T-helper 2 cell treated with Interferon-gamma antibody and Interleukin-4, amounts not matched to agents 100 ng/mL and 5 ng/mL, for 36 hours (primary cell): ENCODE data around the gene TENT4B. TPM values are rescaled to one million over a fixed set of nuclear protein-coding genes. Genes with fewer than 3 reads are reported as not detected.
"Not testable (repeated sequence)": the region's sequence is repeated elsewhere in the genome, so short reads cannot be mapped to it uniquely, and the experiment has no call there.

Experiments
- intact Hi-C: fragments of 100-400 bp; cut with micrococcal nuclease; formaldehyde crosslinking; loops from one replicate; pipeline ENCODE4 v1.15.1; 2023
- total RNA-seq: library from RNA; stranded (reverse); gene quantifications from 2 replicates; pipeline ENCODE4 v1.2.3, GENCODE V29; 2022

Gene TENT4B
- total RNA-seq, 1 donor from 2014 or later = 17.2 TPM

DNA sequence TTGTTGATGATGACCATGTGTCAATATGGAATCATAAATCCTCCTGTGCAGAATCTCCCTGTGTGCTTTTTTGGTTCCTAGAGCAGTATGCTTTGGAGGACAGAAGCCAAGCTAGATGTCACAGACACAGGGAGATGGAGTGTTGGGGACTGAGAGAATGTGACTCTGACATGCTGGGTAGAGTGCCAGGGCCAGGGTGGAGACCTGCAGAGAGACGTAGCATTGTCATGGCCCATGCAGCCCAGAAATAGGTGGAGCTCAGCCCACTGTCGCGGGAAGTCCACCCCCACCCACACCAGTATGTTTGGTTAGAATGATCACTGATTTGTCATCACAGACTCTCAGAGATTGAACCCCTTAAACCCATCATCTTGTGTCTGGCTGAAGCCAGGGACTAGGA is 74.0 kb downstream of the TENT4B start:
- intact Hi-C loops = no loop called here

DNA sequence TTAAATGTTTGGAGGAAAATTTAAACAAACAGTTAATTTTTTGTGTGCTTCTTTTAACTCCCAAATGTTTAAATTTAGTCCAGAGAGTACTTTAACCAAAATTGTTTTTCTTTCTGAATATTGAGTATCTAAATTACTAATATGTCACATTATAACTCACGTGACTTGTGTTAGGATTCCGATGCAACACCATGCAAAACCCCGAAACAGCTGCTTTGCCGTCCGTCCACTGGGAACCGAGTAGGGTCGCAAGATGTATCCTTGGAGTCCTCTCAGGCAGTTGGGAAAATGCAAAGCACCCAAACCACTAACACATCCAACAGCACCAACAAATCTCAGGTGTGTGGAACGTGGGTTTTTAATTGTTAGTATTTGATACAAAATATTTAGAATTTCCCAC is 74.6 kb downstream of the TENT4B start:
- intact Hi-C loops = no loop called here

DNA sequence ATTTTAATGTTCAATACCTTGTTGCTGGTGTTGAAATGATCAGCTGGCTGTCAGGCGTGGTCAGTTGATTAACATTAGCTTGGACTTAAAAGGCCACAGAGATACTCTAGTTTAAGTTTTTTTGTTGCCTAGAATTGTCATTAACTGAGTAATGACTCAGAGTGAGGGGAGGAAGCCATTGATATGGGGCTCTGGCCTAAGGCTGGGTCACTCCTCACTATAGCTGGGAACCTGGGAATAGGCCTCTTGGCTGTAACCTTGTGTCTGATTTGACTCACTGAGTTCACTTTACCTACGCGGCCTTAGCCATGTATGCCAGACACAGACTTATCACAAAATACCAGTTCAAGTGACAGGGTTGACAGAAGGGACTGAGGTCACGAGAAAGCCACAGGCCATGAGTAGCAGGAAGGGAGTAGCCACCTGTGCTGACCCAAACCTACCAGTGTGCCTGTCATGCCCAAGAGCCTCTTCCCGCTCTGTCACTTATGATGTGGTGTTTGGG is 75.3 kb downstream of the TENT4B start:
- intact Hi-C loops = no loop called here

DNA sequence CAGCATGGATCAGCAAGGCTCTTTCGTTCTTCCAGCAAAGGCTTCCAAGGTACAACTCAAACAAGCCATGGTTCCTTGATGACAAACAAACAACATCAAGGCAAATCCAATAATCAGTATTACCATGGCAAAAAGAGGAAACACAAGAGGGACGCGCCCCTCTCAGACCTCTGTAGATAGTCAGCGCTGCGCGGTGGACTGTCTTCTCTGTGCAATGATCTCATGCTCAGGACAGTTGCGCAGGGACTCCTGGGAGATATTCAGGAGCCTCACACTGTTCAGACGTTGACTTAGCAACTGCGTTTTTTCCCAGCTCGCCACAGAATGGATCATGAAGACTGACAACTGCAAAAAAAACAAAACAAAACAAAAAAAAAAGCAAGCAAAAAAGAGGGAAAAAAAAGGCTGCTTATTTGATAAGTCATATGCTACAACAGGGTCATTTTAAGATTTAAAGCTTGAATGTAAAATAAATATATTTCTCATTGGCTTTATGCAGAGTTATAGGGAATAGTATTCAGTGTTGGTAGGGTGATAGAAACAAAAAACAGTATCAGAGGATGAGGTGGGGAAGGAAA is 76.1 kb downstream of the TENT4B start:
- intact Hi-C loops = no loop called here

DNA sequence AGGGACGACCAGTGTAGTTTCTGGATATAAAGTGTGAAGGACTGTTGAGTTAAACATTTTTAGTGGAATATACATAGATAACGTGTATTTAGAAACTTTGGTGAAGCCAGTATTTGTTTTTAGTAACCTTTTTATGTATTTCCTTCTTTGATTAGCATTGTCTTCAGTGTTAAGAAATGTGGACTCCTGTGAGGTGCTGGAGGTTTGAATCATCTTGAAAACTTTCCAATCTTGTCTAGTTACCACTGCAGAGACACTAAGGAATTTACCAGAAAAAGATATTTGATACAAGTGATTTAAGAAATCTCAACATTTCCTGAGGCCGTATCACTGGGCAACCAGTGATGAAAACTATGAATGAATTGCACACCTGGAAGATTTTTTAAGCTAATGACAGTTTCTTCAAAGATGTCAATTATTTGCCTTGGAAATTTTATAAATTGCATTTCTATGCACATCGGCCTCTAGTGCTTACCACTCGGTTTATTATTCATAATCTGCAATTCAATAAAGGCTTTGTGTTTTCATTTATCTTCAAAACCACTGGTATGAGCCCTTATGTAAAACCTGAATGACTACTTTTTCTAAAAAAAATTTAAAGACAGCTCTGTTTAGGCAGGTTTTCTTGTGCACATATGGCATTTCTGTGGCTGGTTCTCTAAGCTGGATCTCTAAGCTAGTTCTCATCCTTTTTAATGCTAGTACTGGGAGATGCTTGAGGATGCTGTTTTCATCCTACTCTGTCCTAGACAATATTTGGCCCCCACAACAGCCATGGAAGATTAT is 81.9 kb downstream of the TENT4B start:
- intact Hi-C loops = no loop called here

DNA sequence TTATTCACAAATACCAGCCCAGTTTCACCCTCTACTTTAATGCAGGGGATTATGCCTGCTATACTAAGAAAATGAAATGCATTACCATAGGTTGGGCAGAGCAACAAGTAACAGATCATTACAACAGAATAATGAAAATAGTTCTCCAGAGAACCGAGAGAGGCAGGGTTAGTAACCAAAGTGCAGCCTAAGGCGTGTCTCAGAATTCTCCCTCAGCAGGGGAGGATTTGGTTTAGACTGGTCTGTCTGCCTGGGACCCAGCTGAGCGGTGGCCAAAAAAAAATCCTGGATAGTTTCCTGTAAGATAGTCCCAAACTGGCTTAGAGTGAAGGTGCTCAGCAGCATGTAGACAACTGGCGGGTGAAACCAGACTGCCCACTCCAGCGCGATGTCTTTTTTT is 82.5 kb downstream of the TENT4B start:
- intact Hi-C loops = no loop called here

DNA sequence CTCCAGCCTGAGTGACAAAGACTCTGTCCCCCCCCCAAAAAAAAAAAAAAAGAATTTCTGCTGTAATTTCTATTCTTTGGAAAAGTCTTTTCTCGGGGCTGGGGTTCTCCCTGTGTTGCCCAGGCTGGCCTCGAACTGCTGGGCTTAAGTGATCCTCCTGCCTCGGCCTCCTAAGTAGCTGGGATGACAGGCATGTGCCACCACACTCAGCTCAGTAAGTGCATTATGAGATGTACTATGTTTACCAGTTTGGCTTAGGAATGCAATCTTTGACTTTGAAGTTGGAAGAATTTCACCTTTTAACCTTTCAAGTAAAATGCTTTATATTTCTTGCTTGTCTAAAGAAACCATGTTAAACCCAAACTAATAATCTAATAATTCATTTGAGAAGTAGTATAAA is 85.2 kb downstream of the TENT4B start:
- intact Hi-C loops = no loop called here

DNA sequence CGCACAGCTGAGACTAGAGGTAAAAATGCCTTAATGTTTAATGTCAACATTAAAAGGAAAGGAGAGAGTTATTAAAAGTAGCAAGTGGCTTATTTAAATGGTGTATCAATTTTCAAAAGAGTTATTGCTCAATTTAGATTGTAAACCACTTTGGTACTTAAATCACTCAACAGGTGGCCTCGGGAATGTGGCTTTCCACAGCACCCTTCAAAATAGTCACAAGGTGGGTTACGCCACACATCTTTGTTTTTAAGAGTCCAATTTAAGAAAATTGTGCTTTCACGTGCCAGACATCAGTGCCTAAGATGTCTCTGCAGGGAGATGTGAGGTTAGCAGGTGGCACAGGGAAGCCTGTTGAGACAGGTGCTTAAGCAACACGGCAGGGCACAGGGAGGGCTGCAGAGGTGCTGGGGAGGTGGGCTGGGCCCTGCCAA is 85.8 kb downstream of the TENT4B start:
- intact Hi-C loops = no loop called here

DNA sequence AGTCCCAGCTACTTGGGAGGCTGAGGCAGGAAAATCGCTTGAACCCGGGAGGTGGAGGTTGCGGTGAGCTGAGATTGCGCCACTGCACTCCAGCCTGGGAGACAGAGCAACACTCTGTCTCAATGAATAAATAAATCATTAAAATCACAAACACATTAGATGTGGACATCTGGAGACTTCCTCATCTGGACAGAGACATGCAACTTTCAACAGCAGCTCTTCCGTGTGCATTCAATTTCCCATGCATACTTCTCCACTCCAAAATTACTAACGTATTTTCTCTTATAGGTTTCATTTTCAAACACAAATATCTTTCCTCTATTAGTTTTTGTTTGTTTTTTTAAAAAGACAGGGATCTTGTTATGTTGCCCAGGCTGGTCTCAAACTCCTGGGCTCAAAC is 89.9 kb downstream of the TENT4B start:
- intact Hi-C loops = not testable (repeated sequence)

DNA sequence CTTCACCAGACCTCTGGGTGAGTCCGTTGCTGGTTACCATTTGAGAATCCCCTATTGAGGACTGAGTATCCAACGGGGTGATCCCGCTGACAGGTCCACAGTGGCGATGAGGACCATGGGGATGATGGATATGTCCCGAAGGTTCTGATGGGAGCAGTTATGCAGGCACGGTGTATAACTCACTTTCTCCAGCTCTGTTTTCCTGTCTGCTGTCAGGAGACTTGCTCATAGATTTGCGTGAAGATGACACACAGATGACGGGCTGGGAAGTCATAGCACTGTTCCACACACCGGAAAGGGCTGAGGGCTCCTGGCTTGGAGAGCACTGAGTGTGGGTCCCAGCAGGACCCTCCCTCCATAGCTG is 91.0 kb downstream of the TENT4B start:
- intact Hi-C loops = loop anchor here (2.0 kb wide), 1 partner anchor 23 kb away; the partner anchor contains the start of gene ADCY7

DNA sequence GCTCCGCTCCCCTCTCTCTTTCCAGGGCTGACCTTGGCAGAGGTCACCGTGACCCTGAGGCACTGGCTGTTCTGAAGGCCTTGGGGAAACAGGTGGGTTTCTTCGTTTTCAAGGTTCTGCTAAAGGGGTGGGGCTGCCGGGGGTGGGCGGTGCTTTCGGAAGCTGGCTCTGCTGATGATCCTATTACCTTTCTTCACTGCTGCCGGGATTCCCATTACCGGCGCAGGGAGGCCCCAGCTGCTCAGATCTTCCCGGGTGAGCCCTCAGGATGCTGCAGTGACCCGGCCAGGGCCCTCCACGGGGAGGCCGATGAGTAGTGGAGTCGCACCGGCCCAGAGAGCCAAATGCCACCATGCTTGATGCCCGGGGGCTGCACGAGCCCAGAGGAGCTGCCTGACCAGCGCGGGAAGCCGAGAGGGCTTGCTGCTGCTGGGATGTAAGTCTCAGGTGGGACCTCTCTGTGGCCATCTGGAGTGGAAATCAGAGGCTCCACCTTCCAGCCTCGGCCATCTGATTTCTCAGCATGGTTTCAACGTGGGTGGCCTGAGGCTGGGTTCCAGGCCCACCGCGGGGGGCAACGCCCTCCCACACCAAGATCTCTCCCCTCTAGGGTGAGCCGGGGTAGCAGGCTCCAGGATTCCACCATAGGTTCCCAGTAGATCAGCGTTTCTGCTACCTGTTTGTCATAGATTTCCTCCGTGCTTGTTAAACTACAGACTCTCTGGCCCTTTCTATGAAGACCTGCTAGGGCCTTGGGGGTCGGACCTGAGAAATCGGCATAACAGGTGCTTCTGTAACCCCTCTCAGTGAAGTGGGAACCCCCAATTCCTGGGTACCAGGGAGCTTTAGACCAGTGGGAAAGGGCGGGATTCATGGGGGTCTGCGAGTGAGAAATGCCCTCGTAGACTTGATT is 91.7 kb downstream of the TENT4B start:
- intact Hi-C loops = loop anchor here (2.0 kb wide), 1 partner anchor 22 kb away; the partner anchor contains the start of gene ADCY7

DNA sequence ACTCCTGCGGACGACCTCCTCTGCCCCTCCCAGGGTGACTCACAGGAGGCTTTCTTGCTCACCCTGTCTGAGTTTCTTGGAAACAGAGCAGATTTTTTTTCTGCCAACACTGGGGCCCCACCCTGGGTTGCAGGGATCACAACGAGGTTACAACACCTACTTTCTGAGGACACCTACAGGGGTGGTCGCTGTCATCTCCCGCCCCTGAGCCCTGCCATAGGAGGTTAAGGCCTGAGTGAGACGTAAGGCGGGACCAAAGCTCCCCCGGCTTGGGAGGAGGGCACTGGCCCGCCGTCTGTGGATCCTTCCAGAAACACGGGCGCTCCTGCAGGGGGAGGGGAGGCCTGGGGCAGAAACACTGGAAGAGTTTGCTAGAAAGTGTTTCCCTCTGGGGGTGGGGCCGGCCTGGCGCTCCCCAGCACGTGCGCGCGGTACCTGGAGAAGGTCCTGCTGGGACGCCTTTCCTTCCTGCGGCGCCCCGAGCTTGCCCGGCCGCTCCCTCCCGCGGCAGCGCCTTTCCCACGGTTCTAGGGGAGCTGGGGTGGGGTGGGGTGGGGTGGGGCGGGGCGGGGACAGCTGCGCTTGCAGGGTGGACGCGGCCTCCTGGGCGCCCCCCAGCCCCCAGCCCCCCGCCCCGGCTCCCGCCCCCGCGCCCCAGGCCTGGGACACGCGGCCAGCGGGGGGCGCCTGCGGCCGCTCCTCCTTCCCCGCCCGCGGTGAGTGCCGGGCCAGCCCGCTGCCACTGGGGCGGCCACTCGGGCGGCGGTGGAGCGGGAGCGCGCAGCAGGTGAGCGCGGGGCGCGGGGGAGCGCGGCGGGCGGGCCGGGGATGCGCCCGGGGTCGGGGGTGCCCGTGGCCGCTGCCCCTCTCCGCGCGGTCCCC is 92.6 kb downstream of the TENT4B start:
- intact Hi-C loops = loop anchor here (2.0 kb wide), 1 partner anchor 21 kb away; the partner anchor contains the start of gene ADCY7

DNA sequence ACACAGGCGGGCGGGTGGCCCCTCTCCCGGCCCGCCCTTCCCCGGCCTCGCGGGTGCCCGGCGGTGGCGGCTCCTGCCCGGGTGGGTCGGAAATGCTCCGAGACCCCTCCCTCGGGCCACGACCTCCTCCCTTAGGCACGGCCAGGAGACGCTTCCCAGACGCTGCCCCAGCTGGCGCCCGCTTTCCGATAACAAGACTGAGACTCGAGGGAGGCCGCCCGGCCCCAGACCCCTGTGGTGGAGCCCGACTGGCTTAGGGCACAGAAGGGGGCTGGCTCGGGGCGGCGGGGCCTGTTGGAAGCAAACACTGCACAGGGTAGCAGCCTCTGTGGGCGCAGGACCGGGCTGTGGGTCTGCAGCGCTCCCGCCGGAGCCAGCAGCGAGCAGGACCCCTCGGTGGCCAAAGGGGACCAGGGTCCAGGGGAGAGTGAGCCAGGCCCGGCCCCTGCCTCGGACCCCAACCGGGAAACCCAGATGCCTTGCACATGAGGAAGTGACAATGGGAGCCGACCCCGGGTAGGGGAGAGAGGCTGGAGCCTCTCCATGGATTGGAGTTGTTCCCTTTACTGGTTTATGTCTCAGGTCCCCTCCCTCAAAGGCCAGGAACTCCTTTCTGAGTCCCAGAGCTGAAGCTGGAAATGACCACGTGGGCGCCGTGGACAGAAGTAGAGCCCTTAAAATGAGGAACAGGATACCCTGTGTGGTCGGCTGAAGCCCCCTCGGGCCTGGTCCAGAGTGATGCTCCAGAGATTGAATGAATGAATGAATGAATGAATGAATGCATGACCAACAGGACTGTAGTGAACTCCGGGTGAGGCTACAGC is 93.4 kb downstream of the TENT4B start:
- intact Hi-C loops = no loop called here

DNA sequence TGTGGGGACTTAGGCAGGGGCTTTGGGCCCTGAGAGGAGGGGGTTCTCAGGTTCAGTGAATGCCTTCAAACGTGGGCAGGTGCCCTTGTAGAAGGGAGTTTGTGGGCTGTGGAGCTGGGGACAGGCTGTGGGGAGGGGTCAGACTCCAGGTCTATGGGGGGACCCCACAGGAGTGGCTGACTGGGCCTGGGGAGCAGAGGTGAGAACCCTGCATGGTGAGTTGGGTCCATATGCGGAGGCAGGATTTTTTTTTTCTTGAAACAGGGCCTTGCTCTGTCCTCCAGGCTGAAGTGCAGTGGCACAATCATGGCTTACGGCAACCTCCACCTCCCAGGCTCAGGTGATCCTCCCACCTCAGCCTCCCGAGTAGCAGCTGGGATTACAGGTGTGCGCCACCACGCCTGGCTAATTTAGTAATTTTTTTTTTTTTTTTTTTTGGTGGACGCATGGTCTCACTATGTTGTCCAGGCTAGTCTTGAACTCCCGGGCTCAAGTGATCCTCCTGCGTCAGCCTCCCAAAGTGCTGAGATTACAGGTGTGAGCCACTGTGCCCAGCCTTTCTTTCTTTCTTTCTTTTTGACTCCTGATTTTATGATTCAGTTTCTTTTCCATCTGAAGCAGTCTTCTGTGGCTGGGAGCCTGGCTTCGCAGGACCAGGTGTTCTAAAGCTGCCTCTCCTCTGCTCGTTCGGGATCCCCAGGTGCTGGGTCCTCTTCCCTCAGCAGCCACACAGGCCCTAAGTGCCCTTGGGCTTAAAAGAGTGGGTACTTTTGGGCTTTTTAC is 94.2 kb downstream of the TENT4B start:
- intact Hi-C loops = no loop called here

DNA sequence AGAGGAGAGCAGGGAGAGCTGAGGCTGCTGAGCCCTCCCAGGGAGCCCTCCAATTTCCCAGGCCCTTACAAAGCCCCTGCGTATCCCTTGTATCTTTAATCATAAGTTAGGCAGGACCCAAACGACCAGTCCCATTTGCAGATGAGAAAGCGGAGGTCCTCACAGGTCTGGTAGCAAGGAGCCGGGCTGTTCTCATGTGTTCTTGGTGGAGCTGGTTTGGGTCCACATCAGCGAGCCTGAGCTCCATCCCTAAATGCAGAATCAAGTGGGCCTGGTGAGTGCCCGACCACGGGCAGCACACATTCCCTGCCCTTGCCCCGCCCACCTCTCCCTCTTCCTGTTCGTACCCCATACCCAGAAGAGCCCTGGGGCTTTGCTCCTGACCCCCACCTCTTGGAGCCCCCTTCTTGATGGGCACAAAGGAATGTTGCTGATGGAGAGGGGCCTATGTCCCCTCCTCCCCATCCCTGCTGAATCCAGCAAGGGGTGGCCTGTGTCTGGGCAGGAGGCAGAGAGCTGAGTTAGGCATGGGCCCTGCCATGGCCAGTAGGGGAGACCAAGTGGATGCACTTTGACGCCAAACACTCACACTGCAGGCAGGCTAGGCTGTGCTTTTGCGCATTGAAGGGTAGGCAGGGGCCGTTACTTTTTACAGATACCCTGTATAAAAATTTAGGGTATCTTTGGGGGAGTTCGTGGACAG is 95.0 kb downstream of the TENT4B start:
- intact Hi-C loops = no loop called here

DNA sequence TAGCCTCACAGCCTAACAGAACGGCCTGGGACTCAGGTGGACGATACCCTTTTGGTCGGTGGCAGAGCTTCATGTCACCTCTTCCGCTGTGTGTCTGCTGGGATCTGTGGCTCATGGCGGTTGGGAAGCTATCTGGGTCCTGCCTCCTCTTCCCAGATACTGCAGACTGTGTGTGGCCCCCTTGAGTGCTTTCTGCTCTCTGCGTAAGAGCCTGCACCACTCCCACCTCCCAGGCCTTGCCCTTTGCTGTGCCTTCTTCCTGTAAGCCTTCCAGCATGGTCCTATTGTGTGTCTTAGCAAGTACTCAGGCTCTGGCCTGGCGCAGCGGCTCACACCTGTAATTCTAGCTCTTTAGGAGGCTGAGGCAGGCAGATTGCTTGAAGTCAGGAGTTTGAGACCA is 95.7 kb downstream of the TENT4B start:
- intact Hi-C loops = no loop called here

DNA sequence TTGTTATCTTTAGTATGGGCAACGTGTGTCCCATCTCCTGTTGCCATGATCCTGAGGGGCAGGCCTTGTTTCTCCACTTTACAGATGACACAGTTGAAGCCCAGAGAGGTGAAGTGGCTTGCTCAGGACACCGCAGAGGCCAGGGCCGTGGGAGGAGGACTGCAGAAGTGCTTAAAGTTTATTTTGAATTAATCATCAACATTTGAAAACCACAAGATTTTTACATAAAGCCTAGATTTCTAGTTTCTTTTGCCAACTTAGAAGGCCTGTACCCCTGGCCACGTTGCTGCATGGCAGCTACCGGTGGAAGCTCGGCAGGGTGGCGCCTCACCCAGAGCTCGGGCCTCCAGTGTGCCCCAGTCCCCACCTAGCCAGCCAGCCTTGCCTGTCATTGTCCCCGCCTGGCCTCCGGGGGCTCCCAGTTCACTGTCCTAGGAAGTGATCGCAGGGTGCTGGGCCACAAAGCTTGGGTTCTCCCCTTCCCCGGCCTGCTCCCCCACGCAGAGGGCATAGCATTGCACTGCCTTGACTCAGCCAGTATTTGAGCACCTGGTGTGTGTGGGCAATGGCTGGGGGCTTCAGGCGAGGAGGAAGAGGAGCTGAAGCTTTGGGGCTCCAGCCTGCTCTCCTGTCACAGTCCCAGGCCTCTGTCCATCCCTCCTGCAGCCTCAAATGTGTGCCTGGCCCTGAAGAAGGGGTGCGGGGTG is 98.4 kb downstream of the TENT4B start:
- intact Hi-C loops = no loop called here

DNA sequence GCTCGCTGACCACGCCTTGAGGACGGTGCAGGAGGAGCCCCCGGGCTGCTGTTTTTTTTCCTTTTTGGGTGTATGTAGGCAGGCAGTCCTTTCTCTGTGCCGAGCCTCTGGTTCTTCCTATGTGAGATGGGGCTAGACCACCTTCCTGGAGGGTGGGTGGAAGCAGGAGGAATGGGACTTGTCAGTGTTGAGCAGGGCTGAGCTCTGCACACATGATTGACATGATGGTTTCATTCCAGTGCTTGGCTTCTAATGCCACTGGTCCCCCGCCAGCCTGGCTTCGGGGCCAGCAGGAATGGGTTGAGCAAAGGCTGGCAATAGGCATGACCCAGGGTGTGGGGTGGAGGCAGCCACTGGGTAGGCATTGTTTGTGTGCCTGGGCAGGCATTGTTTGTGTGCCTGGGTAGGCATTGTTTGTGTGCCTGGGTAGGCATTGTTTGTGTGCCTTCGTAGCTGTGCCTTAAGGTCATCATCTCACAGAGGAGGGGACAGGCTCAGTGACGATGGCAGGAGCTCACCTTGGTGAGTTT is 99.0 kb downstream of the TENT4B start:
- intact Hi-C loops = no loop called here
